Measurements from ENCODE around the gene RCC1. TPM values are rescaled to one million over a fixed set of nuclear protein-coding genes. Genes with fewer than 3 reads are reported as not detected.
A peak's percentile ranks its signal among the peaks of the same experiment; 100 is the strongest.

Gene RCC1
- total and polyA plus RNA-seq, 2 experiments from 2014 or later: 36.9 to 97.4 TPM

DNA sequence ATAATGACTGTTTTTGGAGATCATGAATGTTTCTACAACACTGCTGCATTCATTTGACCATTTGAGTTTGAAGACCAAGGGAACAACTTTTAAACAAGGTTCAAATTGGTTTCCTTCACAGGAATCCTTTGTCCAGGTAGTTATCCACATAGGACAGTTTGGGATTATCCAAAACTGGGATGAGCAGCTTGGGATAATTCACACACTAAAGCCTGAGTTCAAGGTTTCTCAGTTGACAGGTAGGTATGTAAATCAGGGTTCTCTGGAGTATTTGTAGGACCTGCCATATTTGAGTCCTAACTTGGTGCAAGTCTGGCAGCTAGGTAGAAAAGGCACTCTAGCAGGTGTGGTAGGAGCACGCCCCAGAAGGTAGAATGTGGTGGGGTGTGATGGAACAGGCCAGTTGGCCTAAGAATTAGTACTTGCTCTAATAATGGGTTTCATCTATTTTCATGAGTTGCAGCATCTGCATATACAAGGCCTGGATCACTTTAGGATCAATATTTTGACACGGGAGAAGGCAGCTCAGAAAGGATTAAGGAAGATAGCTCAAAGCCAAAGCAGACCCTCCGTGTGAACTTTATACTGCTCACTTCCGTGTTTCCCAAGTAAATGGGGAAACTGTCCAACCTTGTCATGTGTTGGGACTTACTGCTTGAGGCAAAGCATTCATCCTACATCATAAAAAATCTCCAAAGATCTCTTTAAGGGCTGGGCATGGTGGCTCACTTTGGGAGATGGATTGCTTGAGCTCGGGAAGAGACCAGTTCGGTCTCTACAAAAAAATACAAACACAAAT, 72.1 kb downstream of the RCC1 start:
- H3K36me3 ChIP-seq (ENCODE audit: insufficient read depth): peaks cover 39% of the 10 kb centered on the region
- no peak overlapping the region for H3K4me3 ChIP-seq
- H3K79me2 ChIP-seq (replicated peaks; ENCODE audit: insufficient read depth): peaks cover 35% of the 10 kb centered on the region
- H3K36me3 Mint-ChIP-seq (ENCODE audit: low read depth): peaks cover 67% of the 10 kb centered on the region
- H3K27ac Mint-ChIP-seq: peak overlapping the region; percentile 46; the same call in 1 of the 2 replicates
- H3K9me2 ChIP-seq (ENCODE audit: insufficient read depth): no peaks in the 10 kb centered on the region
- peaks cover 35% of the 10 kb centered on the region for H4K20me1 ChIP-seq (replicated peaks; ENCODE audit: insufficient read depth)
- peaks cover 18% of the 10 kb centered on the region for H3K27me3 Mint-ChIP-seq (ENCODE audit: insufficient read depth, low read depth, poor library complexity)
- H3K27ac ChIP-seq (ENCODE audit: low read depth): peak overlapping the region; percentile 92
- ATAC-seq (no peak), DNase-seq (ENCODE audit: low spot score) (no peak)
- no peak overlapping the region for H2AFZ ChIP-seq
- H3K4me1 Mint-ChIP-seq: peaks cover 16% of the 10 kb centered on the region
- TF ChIP-seq ZNF114 (CRISPR knock-in tag; IDR thresholded peaks at IDR 0.05) (no peak), POLR2AphosphoS5 (IDR thresholded peaks at IDR 0.05; ENCODE audit: low read depth) (peak; percentile 30), EZH2phosphoT487 (IDR thresholded peaks at IDR 0.05; ENCODE audit: unreplicated experiment) (no peak), STAT1 (IDR thresholded peaks at IDR 0.05; ENCODE audit: unreplicated experiment) (no peak)
- peaks cover 4% of the 10 kb centered on the region; the same call in 1 of the 2 replicates for H3K27me3 ChIP-seq (ENCODE audit: insufficient read depth)
- no peaks in the 10 kb centered on the region for H3K9me3 Mint-ChIP-seq
- H3K4me3 Mint-ChIP-seq: no peak overlapping the region; the same call in 2 of the 3 replicates
- peaks cover 61% of the 10 kb centered on the region for H3F3A ChIP-seq (replicated peaks; ENCODE audit: low read depth)
- peaks cover 19% of the 10 kb centered on the region for H3K4me1 ChIP-seq (ENCODE audit: insufficient read depth)
- H3K4me2 ChIP-seq: no peak overlapping the region

GRCh38 chr1:28578696-28579218, 72.9 kb downstream of the RCC1 start:
- Histone ChIP-seq H3K4me3 (0 out of 2 replicates have a peak overlapping the region, but pooled peaks have one; percentile 100), H3K79me2 (replicated peaks; ENCODE audit: insufficient read depth) (peaks cover 35% of the 10 kb centered on the region), H3K4me1 (ENCODE audit: insufficient read depth) (peaks cover 19% of the 10 kb centered on the region), H3K9me2 (ENCODE audit: insufficient read depth) (no peaks in the 10 kb centered on the region), H3F3A (replicated peaks; ENCODE audit: low read depth) (peaks cover 61% of the 10 kb centered on the region), H3K27me3 (ENCODE audit: insufficient read depth) (peaks cover 4% of the 10 kb centered on the region; the same call in 1 of the 2 replicates), H3K4me2 (0 out of 2 replicates have a peak overlapping the region, but pooled peaks have one; percentile 100), H3K27ac (ENCODE audit: low read depth) (peak overlapping the region; percentile 92), H3K36me3 (ENCODE audit: insufficient read depth) (peaks cover 39% of the 10 kb centered on the region), H4K20me1 (replicated peaks; ENCODE audit: insufficient read depth) (peaks cover 35% of the 10 kb centered on the region), H2AFZ (no peak overlapping the region)
- peak overlapping the region; percentile 50 for H3K27ac Mint-ChIP-seq
- peak overlapping the region; percentile 44; the same call in 2 of the 3 replicates for H3K4me3 Mint-ChIP-seq
- peaks cover 61% of the 10 kb centered on the region for H3K36me3 Mint-ChIP-seq (ENCODE audit: low read depth)
- no peak for ATAC-seq
- DNase-seq (ENCODE audit: low spot score): no peak
- H3K9me3 Mint-ChIP-seq: no peaks in the 10 kb centered on the region
- H3K27me3 Mint-ChIP-seq (ENCODE audit: insufficient read depth, low read depth, poor library complexity): peaks cover 20% of the 10 kb centered on the region
- H3K4me1 Mint-ChIP-seq: peaks cover 18% of the 10 kb centered on the region
- no peak for TF ChIP-seq ZNF331 (CRISPR knock-in tag; IDR thresholded peaks at IDR 0.05; ENCODE audit: low read depth)
- TF ChIP-seq ETS1 (IDR thresholded peaks at IDR 0.05): no peak
- TF ChIP-seq, protein P1, sequence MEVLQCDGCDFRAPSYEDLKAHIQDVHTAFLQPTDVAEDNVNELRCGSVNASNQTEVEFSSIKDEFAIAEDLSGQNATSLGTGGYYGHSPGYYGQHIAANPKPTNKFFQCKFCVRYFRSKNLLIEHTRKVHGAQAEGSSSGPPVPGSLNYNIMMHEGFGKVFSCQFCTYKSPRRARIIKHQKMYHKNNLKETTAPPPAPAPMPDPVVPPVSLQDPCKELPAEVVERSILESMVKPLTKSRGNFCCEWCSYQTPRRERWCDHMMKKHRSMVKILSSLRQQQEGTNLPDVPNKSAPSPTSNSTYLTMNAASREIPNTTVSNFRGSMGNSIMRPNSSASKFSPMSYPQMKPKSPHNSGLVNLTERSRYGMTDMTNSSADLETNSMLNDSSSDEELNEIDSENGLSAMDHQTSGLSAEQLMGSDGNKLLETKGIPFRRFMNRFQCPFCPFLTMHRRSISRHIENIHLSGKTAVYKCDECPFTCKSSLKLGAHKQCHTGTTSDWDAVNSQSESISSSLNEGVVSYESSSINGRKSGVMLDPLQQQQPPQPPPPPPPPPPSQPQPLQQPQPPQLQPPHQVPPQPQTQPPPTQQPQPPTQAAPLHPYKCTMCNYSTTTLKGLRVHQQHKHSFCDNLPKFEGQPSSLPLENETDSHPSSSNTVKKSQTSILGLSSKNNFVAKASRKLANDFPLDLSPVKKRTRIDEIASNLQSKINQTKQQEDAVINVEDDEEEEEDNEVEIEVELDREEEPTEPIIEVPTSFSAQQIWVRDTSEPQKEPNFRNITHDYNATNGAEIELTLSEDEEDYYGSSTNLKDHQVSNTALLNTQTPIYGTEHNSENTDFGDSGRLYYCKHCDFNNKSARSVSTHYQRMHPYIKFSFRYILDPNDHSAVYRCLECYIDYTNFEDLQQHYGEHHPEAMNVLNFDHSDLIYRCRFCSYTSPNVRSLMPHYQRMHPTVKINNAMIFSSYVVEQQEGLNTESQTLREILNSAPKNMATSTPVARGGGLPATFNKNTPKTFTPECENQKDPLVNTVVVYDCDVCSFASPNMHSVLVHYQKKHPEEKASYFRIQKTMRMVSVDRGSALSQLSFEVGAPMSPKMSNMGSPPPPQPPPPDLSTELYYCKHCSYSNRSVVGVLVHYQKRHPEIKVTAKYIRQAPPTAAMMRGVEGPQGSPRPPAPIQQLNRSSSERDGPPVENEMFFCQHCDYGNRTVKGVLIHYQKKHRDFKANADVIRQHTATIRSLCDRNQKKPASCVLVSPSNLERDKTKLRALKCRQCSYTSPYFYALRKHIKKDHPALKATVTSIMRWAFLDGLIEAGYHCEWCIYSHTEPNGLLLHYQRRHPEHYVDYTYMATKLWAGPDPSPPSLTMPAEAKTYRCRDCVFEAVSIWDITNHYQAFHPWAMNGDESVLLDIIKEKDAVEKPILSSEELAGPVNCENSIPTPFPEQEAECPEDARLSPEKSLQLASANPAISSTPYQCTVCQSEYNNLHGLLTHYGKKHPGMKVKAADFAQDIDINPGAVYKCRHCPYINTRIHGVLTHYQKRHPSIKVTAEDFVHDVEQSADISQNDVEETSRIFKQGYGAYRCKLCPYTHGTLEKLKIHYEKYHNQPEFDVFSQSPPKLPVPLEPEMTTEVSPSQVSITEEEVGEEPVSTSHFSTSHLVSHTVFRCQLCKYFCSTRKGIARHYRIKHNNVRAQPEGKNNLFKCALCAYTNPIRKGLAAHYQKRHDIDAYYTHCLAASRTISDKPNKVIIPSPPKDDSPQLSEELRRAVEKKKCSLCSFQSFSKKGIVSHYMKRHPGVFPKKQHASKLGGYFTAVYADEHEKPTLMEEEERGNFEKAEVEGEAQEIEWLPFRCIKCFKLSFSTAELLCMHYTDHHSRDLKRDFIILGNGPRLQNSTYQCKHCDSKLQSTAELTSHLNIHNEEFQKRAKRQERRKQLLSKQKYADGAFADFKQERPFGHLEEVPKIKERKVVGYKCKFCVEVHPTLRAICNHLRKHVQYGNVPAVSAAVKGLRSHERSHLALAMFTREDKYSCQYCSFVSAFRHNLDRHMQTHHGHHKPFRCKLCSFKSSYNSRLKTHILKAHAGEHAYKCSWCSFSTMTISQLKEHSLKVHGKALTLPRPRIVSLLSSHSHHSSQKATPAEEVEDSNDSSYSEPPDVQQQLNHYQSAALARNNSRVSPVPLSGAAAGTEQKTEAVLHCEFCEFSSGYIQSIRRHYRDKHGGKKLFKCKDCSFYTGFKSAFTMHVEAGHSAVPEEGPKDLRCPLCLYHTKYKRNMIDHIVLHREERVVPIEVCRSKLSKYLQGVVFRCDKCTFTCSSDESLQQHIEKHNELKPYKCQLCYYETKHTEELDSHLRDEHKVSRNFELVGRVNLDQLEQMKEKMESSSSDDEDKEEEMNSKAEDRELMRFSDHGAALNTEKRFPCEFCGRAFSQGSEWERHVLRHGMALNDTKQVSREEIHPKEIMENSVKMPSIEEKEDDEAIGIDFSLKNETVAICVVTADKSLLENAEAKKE (CRISPR knock-in tag; IDR thresholded peaks at IDR 0.05): no peak
- no peak for TF ChIP-seq CREB1 (CRISPR knock-in tag; IDR thresholded peaks at IDR 0.05; ENCODE audit: low read depth)
- no peak for TF ChIP-seq JUNB (IDR thresholded peaks at IDR 0.05; ENCODE audit: unreplicated experiment)
- TF ChIP-seq, protein P2, sequence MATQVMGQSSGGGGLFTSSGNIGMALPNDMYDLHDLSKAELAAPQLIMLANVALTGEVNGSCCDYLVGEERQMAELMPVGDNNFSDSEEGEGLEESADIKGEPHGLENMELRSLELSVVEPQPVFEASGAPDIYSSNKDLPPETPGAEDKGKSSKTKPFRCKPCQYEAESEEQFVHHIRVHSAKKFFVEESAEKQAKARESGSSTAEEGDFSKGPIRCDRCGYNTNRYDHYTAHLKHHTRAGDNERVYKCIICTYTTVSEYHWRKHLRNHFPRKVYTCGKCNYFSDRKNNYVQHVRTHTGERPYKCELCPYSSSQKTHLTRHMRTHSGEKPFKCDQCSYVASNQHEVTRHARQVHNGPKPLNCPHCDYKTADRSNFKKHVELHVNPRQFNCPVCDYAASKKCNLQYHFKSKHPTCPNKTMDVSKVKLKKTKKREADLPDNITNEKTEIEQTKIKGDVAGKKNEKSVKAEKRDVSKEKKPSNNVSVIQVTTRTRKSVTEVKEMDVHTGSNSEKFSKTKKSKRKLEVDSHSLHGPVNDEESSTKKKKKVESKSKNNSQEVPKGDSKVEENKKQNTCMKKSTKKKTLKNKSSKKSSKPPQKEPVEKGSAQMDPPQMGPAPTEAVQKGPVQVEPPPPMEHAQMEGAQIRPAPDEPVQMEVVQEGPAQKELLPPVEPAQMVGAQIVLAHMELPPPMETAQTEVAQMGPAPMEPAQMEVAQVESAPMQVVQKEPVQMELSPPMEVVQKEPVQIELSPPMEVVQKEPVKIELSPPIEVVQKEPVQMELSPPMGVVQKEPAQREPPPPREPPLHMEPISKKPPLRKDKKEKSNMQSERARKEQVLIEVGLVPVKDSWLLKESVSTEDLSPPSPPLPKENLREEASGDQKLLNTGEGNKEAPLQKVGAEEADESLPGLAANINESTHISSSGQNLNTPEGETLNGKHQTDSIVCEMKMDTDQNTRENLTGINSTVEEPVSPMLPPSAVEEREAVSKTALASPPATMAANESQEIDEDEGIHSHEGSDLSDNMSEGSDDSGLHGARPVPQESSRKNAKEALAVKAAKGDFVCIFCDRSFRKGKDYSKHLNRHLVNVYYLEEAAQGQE (IDR thresholded peaks at IDR 0.05; ENCODE audit: unreplicated experiment): no peak

Data from GM23338 (cell line).